CD14-positive monocyte (primary cell): ENCODE data around the gene NPAS2. TPM values are rescaled to one million over a fixed set of nuclear protein-coding genes. Genes with fewer than 3 reads are reported as not detected.

Experiments
- DNase-seq, 3 donors: peaks; one replicate each; pipeline ENCODE4 v3.0.0-alpha.2; 2011 to 2022
- H2AFZ ChIP-seq: 2 replicates; pipeline ENCODE4 v1.6.0; 2012; ENCODE audit warnings: mild to moderate bottlenecking, low read depth, low read length, inconsistent platforms; ENCODE audit not compliant: insufficient read depth, poor library complexity, severe bottlenecking
- H3K27ac ChIP-seq, 2 donors: 1 replicate in 1 of 2; 2 replicates in 1 of 2; pipeline ENCODE4 v1.5.1; 2012 to 2013; ENCODE audit warnings: low read length in 2 of 2, control low read depth in 1 of 2, inconsistent platforms in 1 of 2, low read depth in 1 of 2, mild to moderate bottlenecking in 1 of 2
- H3K27me3 ChIP-seq, 2 donors: one replicate each; pipeline versions ENCODE4 v1.6.0 to v1.6.1; 2011 to 2013; ENCODE audit warnings: low read length in 2 of 2; ENCODE audit not compliant: control insufficient read depth in 2 of 2, insufficient read depth in 2 of 2
- H3K36me3 ChIP-seq, 2 donors: replicated peaks in 1 of 2; 1 replicate in 1 of 2; 2 replicates in 1 of 2; pipeline versions ENCODE4 v1.5.1 to v1.6.1; 2012 to 2013; ENCODE audit warnings: low read length in 2 of 2, control low read depth in 1 of 2, inconsistent platforms in 1 of 2, mild to moderate bottlenecking in 1 of 2; ENCODE audit not compliant: insufficient read depth in 2 of 2, control insufficient read depth in 1 of 2
- H3K4me1 ChIP-seq, 2 donors: 1 replicate in 1 of 2; 2 replicates in 1 of 2; pipeline versions ENCODE4 v1.5.1 to v1.6.1; 2012 to 2013; ENCODE audit warnings: low read length in 2 of 2, control low read depth in 1 of 2, inconsistent platforms in 1 of 2, mild to moderate bottlenecking in 1 of 2, moderate library complexity in 1 of 2; ENCODE audit not compliant: insufficient read depth in 2 of 2, control insufficient read depth in 1 of 2
- H3K4me2 ChIP-seq: replicated peaks from 2 replicates; pipeline ENCODE3; 2012; ENCODE audit warnings: low read length, moderate library complexity, mild to moderate bottlenecking; ENCODE audit not compliant: poor library complexity, severe bottlenecking; ENCODE audit errors: extremely low read depth
- H3K4me3 ChIP-seq, 3 experiments: fragments of 200-600 bp in 1 of 3; sonication (generic) in 1 of 3; replicated peaks in 1 of 3; 1 replicate in 2 of 3; 2 replicates in 1 of 3; pipeline ENCODE4 v1.5.1; 2011 to 2013; ENCODE audit warnings: low read length in 3 of 3, mild to moderate bottlenecking in 3 of 3, control low read depth in 2 of 3, low read depth in 2 of 3, inconsistent platforms in 1 of 3, moderate library complexity in 1 of 3
- H3K79me2 ChIP-seq: 2 replicates; pipeline ENCODE4 v1.6.0; 2012; ENCODE audit warnings: mild to moderate bottlenecking, control low read depth, inconsistent platforms, low read length, moderate library complexity; ENCODE audit not compliant: insufficient read depth
- H3K9ac ChIP-seq: 2 replicates; pipeline ENCODE4 v1.6.0; 2017; ENCODE audit warnings: low read length, mild to moderate bottlenecking; ENCODE audit not compliant: insufficient read depth, poor library complexity, severe bottlenecking
- H3K9me3 ChIP-seq, 2 donors: replicated peaks in 1 of 2; 1 replicate in 1 of 2; 2 replicates in 1 of 2; pipeline versions ENCODE4 v1.5.1 to v1.6.1; 2012 to 2013; ENCODE audit warnings: low read length in 2 of 2, control low read depth in 1 of 2; ENCODE audit not compliant: control insufficient read depth in 1 of 2, insufficient read depth in 1 of 2
- H4K20me1 ChIP-seq: 2 replicates; pipeline ENCODE4 v1.6.0; 2012; ENCODE audit warnings: mild to moderate bottlenecking, low read length, control low read depth, moderate library complexity; ENCODE audit not compliant: insufficient read depth
- H3K27ac Mint-ChIP-seq, 7 donors: one replicate each; pipeline ENCODE4 v1.8.0; 2020; ENCODE audit warnings: mild to moderate bottlenecking in 7 of 7, mixed read lengths in 7 of 7, moderate library complexity in 6 of 7, inconsistent platforms in 2 of 7
- H3K27me3 Mint-ChIP-seq, 3 donors: one replicate each; pipeline ENCODE4 v1.8.0; 2021 to 2022; ENCODE audit warnings: low read depth in 3 of 3, mild to moderate bottlenecking in 3 of 3, mixed read lengths in 3 of 3, moderate library complexity in 3 of 3, inconsistent platforms in 1 of 3
- H3K36me3 Mint-ChIP-seq, 2 donors: one replicate each; pipeline ENCODE4 v1.8.0; 2020; ENCODE audit warnings: mixed read lengths in 2 of 2, inconsistent platforms in 1 of 2, mild to moderate bottlenecking in 1 of 2
- H3K4me1 Mint-ChIP-seq: one replicate; pipeline ENCODE4 v1.8.0; 2020; ENCODE audit warnings: mild to moderate bottlenecking, mixed read lengths
- H3K4me3 Mint-ChIP-seq, 2 donors: one replicate each; pipeline ENCODE4 v1.8.0; 2020; ENCODE audit warnings: mild to moderate bottlenecking in 2 of 2, mixed read lengths in 2 of 2, moderate library complexity in 1 of 2
- H3K9me3 Mint-ChIP-seq, 7 donors: one replicate each; pipeline ENCODE4 v1.8.0; 2020 to 2022; ENCODE audit warnings: mixed read lengths in 7 of 7, mild to moderate bottlenecking in 6 of 7, moderate library complexity in 6 of 7, inconsistent platforms in 2 of 7
- WGBS: methylation state at CpG from one replicate; pipeline ENCODE4 v1.1.5; 2013; ENCODE audit warnings: missing lambda C conversion rate; ENCODE audit not compliant: insufficient coverage; 5-methylcytosine and 5-hydroxymethylcytosine counted together
- intact Hi-C, 2 donors: fragments of 100-400 bp; cut with micrococcal nuclease; formaldehyde crosslinking; loops; one replicate each; pipeline versions ENCODE4 v1.15.0 to v1.15.1; 2023
- polyA plus RNA-seq, 3 donors: library from polyadenylated mRNA; depleted of rRNA in 1 of 3; unstranded in 2 of 3; stranded (reverse) in 1 of 3; fragments of 300-500 nt in 2 of 3; fragments of >200 nt in 1 of 3; fragmentation: Illumina TruSeq in 2 of 3; gene quantifications; 1 replicate in 2 of 3; 2 replicates in 1 of 3; pipeline ENCODE4 v1.2.3, GENCODE V29; 2012 to 2021
- TF ChIP-seq, protein P1 (sequence below): fragments of 200-600 bp; IDR thresholded peaks from one replicate; pipeline ENCODE4 v1.8.0; 2022; ENCODE audit warnings: antibody characterized with exemption, mild to moderate bottlenecking

The NPAS2 gene
- polyA plus RNA-seq, 3 donors: not detected

DNA sequence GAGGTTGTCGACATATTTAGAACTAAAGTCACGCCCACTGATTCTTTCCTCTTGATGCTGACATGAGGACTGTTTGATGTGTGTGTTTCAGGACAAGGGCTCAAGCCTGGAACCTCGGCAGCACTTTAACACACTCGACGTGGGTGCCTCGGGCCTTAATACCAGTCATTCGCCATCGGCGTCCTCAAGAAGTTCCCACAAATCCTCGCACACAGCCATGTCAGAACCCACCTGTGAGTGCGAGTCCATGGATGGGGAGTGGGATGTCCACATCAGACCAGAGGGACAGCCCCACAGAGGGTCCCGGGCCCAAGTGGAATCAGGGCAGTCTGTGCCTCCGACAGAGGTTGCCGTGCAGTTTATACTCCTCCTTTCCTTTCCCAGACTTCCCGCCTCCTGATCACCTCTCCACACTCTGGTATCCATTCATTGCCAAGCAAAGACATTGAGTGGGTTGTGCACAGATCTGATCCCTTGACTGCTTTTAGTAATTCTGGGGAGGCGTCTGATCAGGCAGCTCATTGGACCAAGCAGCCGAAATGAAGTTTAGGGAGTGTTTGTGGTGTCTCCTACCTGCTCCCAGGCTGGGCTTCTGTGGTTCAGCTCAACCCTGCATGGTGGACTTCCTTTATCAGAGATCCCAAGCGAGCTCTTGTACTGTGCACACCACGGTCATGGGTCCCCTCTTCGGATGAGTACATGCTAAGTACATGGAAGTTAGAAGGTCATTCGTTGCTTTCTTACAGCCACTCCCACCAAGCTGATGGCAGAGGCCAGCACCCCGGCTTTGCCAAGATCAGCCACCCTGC, 155.0 kb downstream of the NPAS2 start:
- Histone ChIP-seq H3K4me1 (no peaks in the 10 kb centered on the region), H3K79me2 (no peaks in the 10 kb centered on the region), H3K4me3 (no peak overlapping the region), H3K27ac (no peak overlapping the region), H3K9ac (no peak overlapping the region), H3K36me3 (no peaks in the 10 kb centered on the region), H3K4me2 (no peak overlapping the region), H4K20me1 (no peaks in the 10 kb centered on the region), H3K9me3 (no peaks in the 10 kb centered on the region), H2AFZ (no peak overlapping the region), H3K27me3 (peaks cover 0 to 2% of the 10 kb centered on the region in 2 donors)
- Mint-ChIP-seq H3K9me3 (peaks cover 0 to 2% (median 0%) of the 10 kb centered on the region in 7 donors), H3K27me3 (peaks cover 8 to 19% (median 12%) of the 10 kb centered on the region in 3 donors), H3K27ac (no peak overlapping the region), H3K36me3 (no peaks in the 10 kb centered on the region), H3K4me3 (no peak overlapping the region), H3K4me1 (no peaks in the 10 kb centered on the region)
- TF ChIP-seq, protein P1, sequence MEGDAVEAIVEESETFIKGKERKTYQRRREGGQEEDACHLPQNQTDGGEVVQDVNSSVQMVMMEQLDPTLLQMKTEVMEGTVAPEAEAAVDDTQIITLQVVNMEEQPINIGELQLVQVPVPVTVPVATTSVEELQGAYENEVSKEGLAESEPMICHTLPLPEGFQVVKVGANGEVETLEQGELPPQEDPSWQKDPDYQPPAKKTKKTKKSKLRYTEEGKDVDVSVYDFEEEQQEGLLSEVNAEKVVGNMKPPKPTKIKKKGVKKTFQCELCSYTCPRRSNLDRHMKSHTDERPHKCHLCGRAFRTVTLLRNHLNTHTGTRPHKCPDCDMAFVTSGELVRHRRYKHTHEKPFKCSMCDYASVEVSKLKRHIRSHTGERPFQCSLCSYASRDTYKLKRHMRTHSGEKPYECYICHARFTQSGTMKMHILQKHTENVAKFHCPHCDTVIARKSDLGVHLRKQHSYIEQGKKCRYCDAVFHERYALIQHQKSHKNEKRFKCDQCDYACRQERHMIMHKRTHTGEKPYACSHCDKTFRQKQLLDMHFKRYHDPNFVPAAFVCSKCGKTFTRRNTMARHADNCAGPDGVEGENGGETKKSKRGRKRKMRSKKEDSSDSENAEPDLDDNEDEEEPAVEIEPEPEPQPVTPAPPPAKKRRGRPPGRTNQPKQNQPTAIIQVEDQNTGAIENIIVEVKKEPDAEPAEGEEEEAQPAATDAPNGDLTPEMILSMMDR: no peak
- DNase-seq: no peak
- intact Hi-C loops: no loop called here
- 97% methylated on average over 10 of the region's 22 CpGs for WGBS

DNA sequence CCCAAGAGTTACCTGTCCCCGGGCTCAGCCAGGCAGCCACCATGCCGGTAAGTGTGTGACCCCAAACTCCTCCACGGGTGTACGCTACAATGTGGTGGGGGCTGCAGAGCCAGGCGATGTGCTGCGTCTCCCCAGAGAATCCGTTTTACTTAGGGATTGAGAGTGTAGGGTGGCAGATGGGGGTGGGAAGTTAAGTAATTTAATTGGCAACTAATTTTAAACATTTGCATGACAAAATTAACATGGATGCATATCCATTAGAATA, 155.5 kb downstream of the NPAS2 start:
- H4K20me1 ChIP-seq: no peaks in the 10 kb centered on the region
- intact Hi-C loops: no loop called here
- WGBS: no CpG with 5 or more reads among the region's 7 CpGs
- H3K36me3 Mint-ChIP-seq: no peaks in the 10 kb centered on the region
- peaks cover 8 to 16% (median 12%) of the 10 kb centered on the region in 3 donors for H3K27me3 Mint-ChIP-seq
- no peak overlapping the region for H3K9ac ChIP-seq
- no peaks in the 10 kb centered on the region for H3K4me1 ChIP-seq
- no peaks in the 10 kb centered on the region for H3K9me3 ChIP-seq
- TF ChIP-seq, protein P1: no peak
- H2AFZ ChIP-seq: no peak overlapping the region
- H3K4me2 ChIP-seq: no peak overlapping the region
- no peak overlapping the region for H3K27ac ChIP-seq
- no peaks in the 10 kb centered on the region for H3K4me1 Mint-ChIP-seq
- no peaks in the 10 kb centered on the region for H3K79me2 ChIP-seq
- peaks cover 0 to 2% of the 10 kb centered on the region in 2 donors for H3K27me3 ChIP-seq
- no peak overlapping the region for H3K4me3 ChIP-seq
- peaks cover 0 to 2% (median 0%) of the 10 kb centered on the region in 7 donors for H3K9me3 Mint-ChIP-seq
- H3K27ac Mint-ChIP-seq: no peak overlapping the region
- H3K36me3 ChIP-seq: no peaks in the 10 kb centered on the region
- DNase-seq: no peak
- H3K4me3 Mint-ChIP-seq: no peak overlapping the region
